UCSD-AML1 (cell line): ENCODE data around the gene PISD.

Experiments used
- DNase-seq: peaks from one replicate; lab custom pipeline; 2025; ENCODE audit not compliant: unreplicated experiment; lab: John Stamatoyannopoulos, UW

Gene PISD

DNA sequence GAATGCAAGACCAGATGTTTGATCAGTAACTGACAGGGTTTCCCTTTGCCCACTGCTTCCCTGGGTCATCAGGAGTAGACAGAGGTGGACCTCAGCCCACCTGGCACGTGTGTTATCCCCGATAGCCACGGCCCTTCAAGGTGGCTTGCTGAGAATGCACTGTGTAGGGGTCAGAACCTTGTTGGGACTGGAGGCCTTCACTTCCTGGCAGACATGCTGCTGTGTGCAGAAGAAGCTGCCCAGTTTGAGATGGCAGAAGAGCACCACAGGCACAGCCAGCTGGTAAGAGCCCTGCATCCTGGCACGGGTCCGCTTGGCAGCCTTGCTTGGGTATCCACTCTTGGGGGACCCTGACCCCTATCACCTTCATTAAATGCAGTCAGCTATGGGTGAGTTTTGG lies 83.8 kb downstream of the PISD start:
- DNase-seq: no peak

DNA sequence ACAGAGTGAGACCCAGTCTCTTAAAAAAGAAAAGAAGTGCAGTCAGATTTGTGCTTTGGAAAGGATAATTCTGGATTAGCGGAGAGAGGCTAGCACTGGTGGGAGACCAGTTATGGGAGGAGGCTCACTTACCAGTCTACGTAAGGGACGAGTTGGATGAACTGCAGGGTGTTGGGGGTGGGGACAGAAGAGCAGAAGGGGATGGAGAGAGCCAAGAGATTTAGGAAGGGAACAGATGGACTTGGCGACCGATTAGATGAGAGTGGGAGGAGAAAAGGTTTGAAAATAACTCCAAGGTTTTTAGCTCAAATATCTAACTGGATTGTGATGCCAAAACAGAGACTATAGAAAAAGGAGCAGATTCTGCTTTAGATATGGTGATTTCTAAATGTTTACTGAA lies 84.3 kb downstream of the PISD start:
- no peak for DNase-seq

DNA sequence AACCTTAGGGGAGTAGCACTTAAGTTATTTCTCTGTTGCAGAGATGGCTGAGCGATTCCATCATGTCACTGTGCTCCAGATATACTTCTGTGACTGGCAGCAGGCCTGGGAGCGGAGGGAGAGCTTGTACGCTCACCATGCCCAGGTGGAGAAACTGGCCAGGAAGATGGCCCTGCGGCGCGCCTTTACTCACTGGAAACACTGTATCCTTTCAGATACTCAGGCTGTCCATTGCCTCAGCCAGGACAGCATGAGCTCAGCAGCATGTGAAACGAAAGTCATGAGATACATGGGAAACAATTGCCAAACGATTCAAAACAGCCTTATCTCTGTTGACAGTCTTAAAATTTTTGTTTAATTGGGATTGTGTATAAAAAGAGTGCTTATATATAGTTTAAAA lies 86.8 kb downstream of the PISD start:
- no peak for DNase-seq

- DNase-seq: no peak
Measured at GRCh38 chr22:31574055-31574670, 87.9 kb downstream of the PISD start.

DNA sequence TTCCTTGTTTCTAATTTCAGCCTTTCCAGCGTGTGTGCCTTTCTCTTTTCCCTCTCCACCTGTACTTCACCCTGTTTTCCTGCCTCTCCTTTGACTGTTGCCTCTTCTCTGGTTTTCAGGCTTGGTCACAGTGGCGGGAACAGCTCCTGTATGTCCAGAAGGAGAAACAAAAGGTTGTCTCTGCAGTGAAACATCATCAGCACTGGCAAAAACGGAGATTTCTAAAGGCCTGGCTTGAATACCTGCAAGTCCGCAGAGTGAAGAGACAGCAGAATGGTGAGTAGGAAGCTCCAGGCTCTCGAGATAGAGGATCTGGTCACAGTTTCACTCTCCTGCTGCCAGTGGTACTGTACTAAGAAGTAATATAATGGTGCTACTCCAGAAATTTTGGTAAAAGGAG lies 89.1 kb downstream of the PISD start:
- DNase-seq: no peak

DNA sequence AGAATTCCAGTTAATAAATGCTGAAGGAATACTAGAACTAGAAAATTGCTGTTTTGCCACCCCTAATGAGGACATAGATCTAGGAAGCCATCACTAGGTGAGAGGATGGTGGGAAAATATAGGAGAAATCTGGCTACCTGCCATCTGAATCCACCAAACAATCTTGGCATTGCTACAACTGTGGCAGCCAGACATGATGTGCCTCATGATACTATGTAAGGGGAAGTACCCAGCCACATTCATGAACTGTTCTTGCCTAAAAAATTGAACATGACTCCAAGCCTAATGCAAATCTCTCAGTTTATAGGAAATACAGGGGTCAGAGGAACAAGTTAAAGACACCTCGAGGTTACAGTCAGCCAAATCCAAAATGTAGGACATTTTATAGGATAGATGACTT lies 92.9 kb downstream of the PISD start:
- DNase-seq: no peak
